ENCODE data around the gene TM4SF18.

Gene TM4SF18

GRCh38 chr3:149280671-149281349 is 52.6 kb downstream of the TM4SF18 start:
- DNase-seq = no peak

- DNase-seq = no peak
These were observed 54.5 kb downstream of the TM4SF18 start for GRCh38 chr3:149278911-149279310.

- DNase-seq = no peak
These were observed 56.1 kb downstream of the TM4SF18 start for GRCh38 chr3:149277331-149277813.

GRCh38 chr3:149276619-149277018 is 56.8 kb downstream of the TM4SF18 start:
- DNase-seq = no peak

- no peak for DNase-seq
These were observed 59.2 kb downstream of the TM4SF18 start for GRCh38 chr3:149274220-149274619.

GRCh38 chr3:149273096-149273751 is 60.2 kb downstream of the TM4SF18 start:
- DNase-seq = peak; percentile 44

- DNase-seq = no peak
These were observed 61.8 kb downstream of the TM4SF18 start for GRCh38 chr3:149271669-149272068.

GRCh38 chr3:149270180-149270579 is 63.3 kb downstream of the TM4SF18 start:
- DNase-seq = no peak

GRCh38 chr3:149269687-149270086 is 63.7 kb downstream of the TM4SF18 start:
- no peak for DNase-seq
